HepG2 (cell line): ENCODE data around the gene PPP4C. TPM values are rescaled to one million over a fixed set of nuclear protein-coding genes. Genes with fewer than 3 reads are reported as not detected.
A peak's percentile ranks its signal among the peaks of the same experiment; 100 is the strongest.

ENCODE experiments used
- AHR ChIP-seq: IDR thresholded peaks from 2 replicates; pipeline ENCODE4 v1.6.1; 2018; ENCODE audit warnings: missing genetic modification reagents, missing compliant biosample characterization
- CERS6 ChIP-seq: sonication (generic); formaldehyde crosslinking; IDR thresholded peaks from 2 replicates; pipeline ENCODE4 v1.5.0; 2020; ENCODE audit warnings: missing genetic modification reagents
- DPF2 ChIP-seq: sonication (generic); formaldehyde crosslinking; IDR thresholded peaks from 2 replicates; pipeline ENCODE4 v1.4.0; 2020; ENCODE audit warnings: mild to moderate bottlenecking, low read depth, missing genetic modification reagents, borderline replicate concordance
- ESRRA ChIP-seq: sonication (generic); formaldehyde crosslinking; IDR thresholded peaks from 2 replicates; pipeline ENCODE4 v1.5.1; 2020; ENCODE audit warnings: mild to moderate bottlenecking, low read depth, missing genetic modification reagents
- IKZF4 ChIP-seq: sonication (generic); formaldehyde crosslinking; IDR thresholded peaks from 2 replicates; pipeline ENCODE4 v1.5.1; 2020; ENCODE audit warnings: borderline replicate concordance, mild to moderate bottlenecking, low read depth, missing genetic modification reagents; ENCODE audit errors: not compliant biosample characterization
- NCOA2 ChIP-seq: sonication (generic); formaldehyde crosslinking; IDR thresholded peaks from 2 replicates; pipeline ENCODE4 v1.8.0; 2022; ENCODE audit warnings: inconsistent platforms
- NFATC3 ChIP-seq: sonication (generic); formaldehyde crosslinking; IDR thresholded peaks from 2 replicates; pipeline ENCODE4 v1.5.1; 2020; ENCODE audit warnings: mild to moderate bottlenecking, missing genetic modification reagents
- NFRKB ChIP-seq: fragments of 450-650 bp; IDR thresholded peaks from 2 replicates; pipeline ENCODE4 v1.6.1; 2017
- NR3C1 ChIP-seq: sonication (generic); formaldehyde crosslinking; IDR thresholded peaks from 2 replicates; pipeline ENCODE4 v1.4.0; 2020; ENCODE audit warnings: missing genetic modification reagents
- PTBP1 ChIP-seq: fragments of 200-400 bp; formaldehyde crosslinking; IDR thresholded peaks from 2 replicates; pipeline ENCODE4 v1.6.1; 2018; ENCODE audit warnings: low read length, low read depth; ENCODE audit not compliant: poor library complexity, severe bottlenecking
- RAD51 ChIP-seq: fragments of 450-650 bp; IDR thresholded peaks from 2 replicates; pipeline ENCODE4 v1.6.1; 2016; ENCODE audit warnings: borderline replicate concordance
- RFX1 ChIP-seq: fragments of 450-650 bp; IDR thresholded peaks from 2 replicates; pipeline ENCODE4 v1.6.1; 2017
- SMC3 ChIP-seq: IDR thresholded peaks from 2 replicates; pipeline ENCODE4 v1.6.1; 2011; ENCODE audit warnings: low read length, improper control_type of control experiment
- SP2 ChIP-seq: sonication (generic); formaldehyde crosslinking; IDR thresholded peaks from 2 replicates; pipeline ENCODE4 v1.5.1; 2020; ENCODE audit warnings: mild to moderate bottlenecking, missing genetic modification reagents
- SSRP1 ChIP-seq: IDR thresholded peaks from 2 replicates; pipeline ENCODE4 v1.6.1; 2016; ENCODE audit warnings: control low read depth
- STAG1 ChIP-seq: sonication (generic); formaldehyde crosslinking; IDR thresholded peaks from 2 replicates; pipeline ENCODE4 v1.4.0; 2020; ENCODE audit warnings: missing genetic modification reagents
- THAP8 ChIP-seq: sonication (generic); formaldehyde crosslinking; IDR thresholded peaks from 2 replicates; pipeline ENCODE4 v1.5.1; 2020; ENCODE audit warnings: missing genetic modification reagents, mild to moderate bottlenecking, borderline replicate concordance
- TRAFD1 ChIP-seq: sonication (generic); formaldehyde crosslinking; IDR thresholded peaks from 2 replicates; pipeline ENCODE4 v1.5.1; 2020; ENCODE audit warnings: missing genetic modification reagents, mild to moderate bottlenecking, borderline replicate concordance
- YEATS2 ChIP-seq: sonication (generic); formaldehyde crosslinking; IDR thresholded peaks from 2 replicates; pipeline ENCODE4 v1.4.0; 2020; ENCODE audit warnings: missing genetic modification reagents, borderline replicate concordance
- ZC3H13 ChIP-seq: sonication (generic); formaldehyde crosslinking; IDR thresholded peaks from 2 replicates; pipeline ENCODE4 v1.8.1; 2023; ENCODE audit warnings: mild to moderate bottlenecking, missing genetic modification reagents, moderate library complexity
- ZKSCAN8 ChIP-seq: IDR thresholded peaks from 2 replicates; pipeline ENCODE4 v1.6.1; 2016; ENCODE audit warnings: borderline replicate concordance, missing genetic modification reagents, missing compliant biosample characterization
- ZNF235 ChIP-seq: sonication (generic); formaldehyde crosslinking; IDR thresholded peaks from 2 replicates; pipeline ENCODE4 v1.8.1; 2023; ENCODE audit warnings: mild to moderate bottlenecking, missing genetic modification reagents, borderline replicate concordance
- ZNF296 ChIP-seq: sonication (generic); formaldehyde crosslinking; conservative IDR thresholded peaks from 2 replicates; pipeline ENCODE4 v1.5.0; 2020; ENCODE audit warnings: mild to moderate bottlenecking, missing genetic modification reagents
- ZNF362 ChIP-seq: sonication (generic); formaldehyde crosslinking; IDR thresholded peaks from 2 replicates; pipeline ENCODE4 v1.4.0; 2020; ENCODE audit warnings: missing genetic modification reagents, mild to moderate bottlenecking, borderline replicate concordance
- ZNF382 ChIP-seq: sonication (generic); formaldehyde crosslinking; IDR thresholded peaks from 2 replicates; pipeline ENCODE4 v1.5.0; 2020; ENCODE audit warnings: missing genetic modification reagents, mild to moderate bottlenecking, borderline replicate concordance
- ZNF550 ChIP-seq: sonication (generic); formaldehyde crosslinking; IDR thresholded peaks from 2 replicates; pipeline ENCODE4 v1.4.0; 2020; ENCODE audit warnings: mild to moderate bottlenecking, missing genetic modification reagents, borderline replicate concordance
- ZNF737 ChIP-seq: sonication (generic); formaldehyde crosslinking; IDR thresholded peaks from 2 replicates; pipeline ENCODE4 v1.5.0; 2020; ENCODE audit warnings: missing genetic modification reagents, mild to moderate bottlenecking, borderline replicate concordance
- polyA plus RNA-seq, 8 experiments: library from polyadenylated mRNA; depleted of rRNA in 3 of 8; stranded (reverse) in 7 of 8; unstranded in 1 of 8; fragments of >200 nt; fragmentation: Illumina TruSeq in 4 of 8; extraction: Trizol in 4 of 8; gene quantifications; 2 replicates each; pipeline versions ENCODE4 v1.2.1 to v1.2.3, GENCODE V29; 2011 to 2016; ENCODE audit warnings: low read depth in 4 of 8, missing spikeins in 1 of 8, mixed read lengths in 1 of 8; ENCODE audit not compliant: insufficient read depth in 1 of 8
- total RNA-seq, 5 experiments: library from RNA; depleted of rRNA; stranded (reverse); fragments of >200 nt; fragmentation: Illumina TruSeq; extraction: Trizol; gene quantifications; 2 replicates each; pipeline ENCODE4 v1.2.3, GENCODE V29; 2016; ENCODE audit warnings: low read depth in 1 of 5

Gene PPP4C
- total and polyA plus RNA-seq, 2 of the 13 experiments (the other 11 are each of a cell fraction or from before 2014, with no cell fraction given): 176 to 220 TPM

GRCh38 chr16:30068750-30069610 lies 6.8 kb upstream of the PPP4C start (continued):
- TF ChIP-seq ZNF382 (CRISPR knock-in tag) (no peak), ZNF235 (0 out of 2 replicates have a peak, but pooled peaks have one; percentile 14), SMC3 (peak; percentile 50; the same call in 1 of the 2 replicates), YEATS2 (CRISPR knock-in tag) (no peak), ZNF737 (CRISPR knock-in tag) (no peak), STAG1 (peak; percentile 50), ZKSCAN8 (no peak), ZNF550 (CRISPR knock-in tag) (no peak), SP2 (CRISPR knock-in tag) (no peak), ZC3H13 (peak; percentile 45), NFRKB (no peak), TRAFD1 (CRISPR knock-in tag) (no peak), RFX1 (no peak), IKZF4 (CRISPR knock-in tag) (peak; percentile 80), ZNF296 (CRISPR knock-in tag) (no peak), RAD51 (no peak), NFATC3 (CRISPR knock-in tag) (no peak), ESRRA (no peak), ZNF362 (CRISPR knock-in tag) (no peak), PTBP1 (no peak), NR3C1 (CRISPR knock-in tag) (no peak), DPF2 (CRISPR knock-in tag) (no peak), NCOA2 (CRISPR knock-in tag) (no peak), CERS6 (CRISPR knock-in tag) (no peak), SSRP1 (CRISPR knock-in tag) (no peak), THAP8 (CRISPR knock-in tag) (no peak), AHR (CRISPR knock-in tag) (0 out of 2 replicates have a peak, but pooled peaks have one; percentile 27)
